Left lobe of liver (tissue), 2 donors: Measurements from ENCODE around the gene ITPK1. TPM values are rescaled to one million over a fixed set of nuclear protein-coding genes. Genes with fewer than 3 reads are reported as not detected.

Experiments used
- ATAC-seq: fragments of 200-7000 bp; cut with Tn5 transposase; one replicate; pipeline ENCODE4 v1.9.1; 2020; ENCODE audit warnings: mild to moderate bottlenecking, moderate library complexity
- DNase-seq: peaks from one replicate; pipeline ENCODE4 v3.0.0-alpha.2; 2020; ENCODE audit warnings: low spot score
- total RNA-seq: library from RNA; stranded (reverse); gene quantifications from one replicate; pipeline ENCODE4 v1.2.1, GENCODE V29; 2021
- donor health status: DM: no; HTN: no; CAD: no; lungs with moderate emphysema.
- donor health status: DM: no; HTN: yes; CAD: no.

Gene ITPK1
- total RNA-seq, 1 donor from 2014 or later = 61.3 TPM

GRCh38 chr14:92978229-92979021 lies 137.3 kb downstream of the ITPK1 start:
- no peak for DNase-seq
- no peak for ATAC-seq

- ATAC-seq = no peak
- DNase-seq = no peak
These were observed 139.5 kb downstream of the ITPK1 start for GRCh38 chr14:92976268-92976667.

GRCh38 chr14:92974541-92975345 lies 141.0 kb downstream of the ITPK1 start:
- no peak for DNase-seq
- no peak for ATAC-seq

GRCh38 chr14:92973798-92974372 lies 141.8 kb downstream of the ITPK1 start:
- ATAC-seq (peak; percentile 36), DNase-seq (no peak)

GRCh38 chr14:92973261-92973797 lies 142.4 kb downstream of the ITPK1 start:
- ATAC-seq (peak; percentile 81), DNase-seq (peak; percentile 93)

GRCh38 chr14:92971601-92972180 lies 144.0 kb downstream of the ITPK1 start:
- DNase-seq (no peak), ATAC-seq (no peak)

- no peak for ATAC-seq
- DNase-seq = no peak
These were observed 145.5 kb downstream of the ITPK1 start for GRCh38 chr14:92970271-92970670.

GRCh38 chr14:92969871-92970270 lies 145.9 kb downstream of the ITPK1 start:
- DNase-seq = peak; percentile 76
- ATAC-seq = peak; percentile 41

- DNase-seq (no peak), ATAC-seq (no peak)
These were observed 146.3 kb downstream of the ITPK1 start for GRCh38 chr14:92969430-92969829.

GRCh38 chr14:92968291-92969020 lies 147.3 kb downstream of the ITPK1 start:
- no peak for DNase-seq
- no peak for ATAC-seq

GRCh38 chr14:92967346-92967926 lies 148.3 kb downstream of the ITPK1 start:
- DNase-seq (no peak), ATAC-seq (no peak)

GRCh38 chr14:92965281-92965680 lies 150.4 kb downstream of the ITPK1 start:
- DNase-seq (no peak), ATAC-seq (no peak)

- DNase-seq = peak; percentile 74
- ATAC-seq = peak; percentile 81
These were observed 151.3 kb downstream of the ITPK1 start for GRCh38 chr14:92964124-92965109.

GRCh38 chr14:92963301-92964123 lies 152.2 kb downstream of the ITPK1 start:
- ATAC-seq = peak; percentile 69
- no peak for DNase-seq

- no peak for ATAC-seq
- no peak for DNase-seq
These were observed 153.0 kb downstream of the ITPK1 start for GRCh38 chr14:92962831-92963095.

- DNase-seq = no peak
- ATAC-seq = no peak
These were observed 153.5 kb downstream of the ITPK1 start for GRCh38 chr14:92962031-92962830.

- no peak for DNase-seq
- no peak for ATAC-seq
These were observed 154.2 kb downstream of the ITPK1 start for GRCh38 chr14:92961567-92961855.
